Choroid plexus epithelial cell (primary cell): ENCODE results near the gene ALK.

ENCODE experiments used
- DNase-seq: peaks from one replicate; pipeline ENCODE4 v3.0.0-alpha.2; 2010; ENCODE audit warnings: low read depth
- H3K4me3 ChIP-seq: 2 replicates; pipeline ENCODE4 v1.5.1; 2011; ENCODE audit warnings: low read depth, mild to moderate bottlenecking, control low read depth, low read length, moderate library complexity
- TF ChIP-seq, protein P1 (sequence below): conservative IDR thresholded peaks from 2 replicates; pipeline ENCODE4 v1.5.1; 2011; ENCODE audit warnings: low read depth, mild to moderate bottlenecking, control low read depth, inconsistent platforms, low read length, moderate library complexity

ALK gene

DNA sequence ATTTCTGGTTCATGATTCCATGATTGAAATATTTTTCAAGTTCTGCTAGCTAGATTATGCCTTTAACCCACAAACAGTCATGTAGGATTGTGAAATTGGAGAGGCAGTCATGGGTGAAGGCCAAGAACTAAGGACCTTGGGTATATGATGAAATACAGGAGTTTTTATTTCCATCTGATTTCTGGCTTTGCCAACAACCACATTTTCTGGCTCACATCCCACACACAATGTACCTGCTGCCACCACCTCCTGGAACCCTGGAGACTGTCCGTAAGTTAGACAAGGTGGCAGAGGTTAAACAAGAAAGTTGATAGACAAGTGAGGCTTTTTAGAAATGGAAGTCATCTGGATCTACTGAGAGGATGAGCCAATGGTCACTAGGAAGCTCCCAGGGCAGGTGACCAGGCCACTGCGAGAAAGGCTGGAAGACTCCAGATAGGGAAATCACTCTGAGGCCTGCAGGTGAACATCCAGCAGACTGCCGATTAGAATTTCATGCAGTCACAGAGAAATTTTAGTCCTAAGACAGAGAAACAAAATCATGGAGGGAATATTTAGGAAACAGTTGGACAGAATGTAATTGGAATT lies 402.0 kb downstream of the ALK start:
- TF ChIP-seq, protein P1, sequence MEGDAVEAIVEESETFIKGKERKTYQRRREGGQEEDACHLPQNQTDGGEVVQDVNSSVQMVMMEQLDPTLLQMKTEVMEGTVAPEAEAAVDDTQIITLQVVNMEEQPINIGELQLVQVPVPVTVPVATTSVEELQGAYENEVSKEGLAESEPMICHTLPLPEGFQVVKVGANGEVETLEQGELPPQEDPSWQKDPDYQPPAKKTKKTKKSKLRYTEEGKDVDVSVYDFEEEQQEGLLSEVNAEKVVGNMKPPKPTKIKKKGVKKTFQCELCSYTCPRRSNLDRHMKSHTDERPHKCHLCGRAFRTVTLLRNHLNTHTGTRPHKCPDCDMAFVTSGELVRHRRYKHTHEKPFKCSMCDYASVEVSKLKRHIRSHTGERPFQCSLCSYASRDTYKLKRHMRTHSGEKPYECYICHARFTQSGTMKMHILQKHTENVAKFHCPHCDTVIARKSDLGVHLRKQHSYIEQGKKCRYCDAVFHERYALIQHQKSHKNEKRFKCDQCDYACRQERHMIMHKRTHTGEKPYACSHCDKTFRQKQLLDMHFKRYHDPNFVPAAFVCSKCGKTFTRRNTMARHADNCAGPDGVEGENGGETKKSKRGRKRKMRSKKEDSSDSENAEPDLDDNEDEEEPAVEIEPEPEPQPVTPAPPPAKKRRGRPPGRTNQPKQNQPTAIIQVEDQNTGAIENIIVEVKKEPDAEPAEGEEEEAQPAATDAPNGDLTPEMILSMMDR = no peak
- H3K4me3 ChIP-seq = no peak overlapping the region
- DNase-seq = peak; percentile 91

DNA sequence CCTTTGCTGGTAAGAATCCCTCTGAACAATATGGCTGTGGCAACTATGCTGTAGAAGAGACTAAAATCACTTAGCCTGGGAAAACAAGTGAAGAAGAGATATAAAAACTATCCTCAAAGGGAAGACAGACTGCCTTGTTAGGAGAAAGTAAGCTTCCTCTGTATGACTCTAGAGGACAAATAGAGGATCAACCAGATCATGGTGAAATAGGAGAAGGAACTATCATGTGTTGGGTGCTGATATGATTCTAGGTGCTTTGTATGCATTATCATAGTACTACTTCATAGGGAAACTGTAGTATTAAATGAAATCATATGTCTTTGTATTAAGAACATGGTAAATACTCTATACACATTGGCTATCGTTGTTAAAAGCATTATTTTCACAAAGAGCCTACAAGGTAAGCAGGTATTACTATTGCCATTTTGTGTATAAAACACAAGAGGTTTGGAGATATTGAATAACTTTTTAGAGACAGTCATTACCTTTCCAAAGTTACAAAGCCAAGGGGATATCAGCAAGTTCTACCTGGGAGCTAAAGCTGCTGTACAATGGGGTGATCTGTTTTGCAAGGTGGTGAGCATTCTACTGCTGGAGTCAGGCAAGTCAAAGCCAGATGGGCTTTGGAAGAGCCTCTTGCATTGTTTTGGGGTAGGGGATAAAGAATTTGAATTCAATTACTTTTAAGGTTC lies 402.6 kb downstream of the ALK start:
- TF ChIP-seq, protein P1 = no peak
- no peak for DNase-seq
- H3K4me3 ChIP-seq = no peak overlapping the region

DNA sequence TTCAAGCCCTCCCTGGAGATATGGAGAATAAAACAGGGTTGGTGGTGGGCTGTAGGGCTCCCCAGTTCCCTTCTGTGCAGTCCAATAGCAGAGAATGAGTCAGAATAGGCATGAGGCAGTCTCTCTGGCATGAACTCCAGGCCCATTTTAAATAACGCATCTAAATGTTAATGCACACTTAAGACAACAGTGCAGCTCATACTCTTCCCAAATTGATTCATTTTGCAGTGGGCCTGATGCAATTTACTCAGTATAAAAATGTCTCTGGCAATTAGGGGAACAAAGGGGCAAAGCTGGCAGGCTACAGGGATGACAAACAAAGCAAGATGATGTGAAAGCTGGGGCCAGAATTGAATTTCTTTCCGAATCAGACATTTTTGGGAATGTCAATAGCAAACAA lies 403.4 kb downstream of the ALK start:
- H3K4me3 ChIP-seq = no peak overlapping the region
- TF ChIP-seq, protein P1 = no peak
- DNase-seq = peak; percentile 51

DNA sequence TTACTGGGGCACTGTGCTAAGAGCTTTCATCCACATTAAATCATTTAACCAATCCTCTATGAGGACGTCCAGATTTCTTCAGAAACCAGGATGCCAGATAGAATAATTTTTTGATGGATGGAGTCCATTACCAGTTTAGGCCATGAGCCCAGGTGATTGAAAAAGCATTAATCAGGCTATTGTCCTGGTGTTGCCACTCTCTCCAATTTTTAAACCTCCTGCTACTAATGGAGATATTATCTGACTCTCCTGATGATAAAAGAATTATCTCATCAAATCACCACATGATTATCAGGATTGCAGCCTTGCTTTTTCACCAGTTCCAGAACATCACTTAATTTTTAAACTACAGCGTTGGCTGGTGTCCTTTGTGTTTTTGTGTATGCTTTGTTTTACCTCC lies 404.0 kb downstream of the ALK start:
- H3K4me3 ChIP-seq = no peak overlapping the region
- TF ChIP-seq, protein P1 = no peak
- DNase-seq = no peak

DNA sequence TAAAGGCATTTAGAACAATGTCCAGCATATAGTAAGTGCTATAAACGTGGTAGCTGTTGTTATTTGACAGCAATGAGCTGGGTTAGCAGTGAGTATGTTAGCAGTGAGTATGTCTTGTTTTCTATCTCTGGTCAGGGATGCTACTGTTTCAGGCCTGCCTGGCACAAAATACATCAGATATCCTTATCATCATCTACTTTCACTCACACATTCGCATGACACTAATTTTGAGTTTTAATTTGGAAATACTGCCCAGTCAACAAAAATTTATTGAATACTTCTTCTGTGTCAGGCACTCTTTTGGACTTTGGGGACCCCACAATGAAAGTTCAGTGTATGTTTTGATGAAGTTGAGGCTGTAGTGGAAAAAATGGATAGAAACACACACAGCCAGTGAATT lies 404.6 kb downstream of the ALK start:
- no peak for DNase-seq
- H3K4me3 ChIP-seq = no peak overlapping the region
- TF ChIP-seq, protein P1 = no peak

DNA sequence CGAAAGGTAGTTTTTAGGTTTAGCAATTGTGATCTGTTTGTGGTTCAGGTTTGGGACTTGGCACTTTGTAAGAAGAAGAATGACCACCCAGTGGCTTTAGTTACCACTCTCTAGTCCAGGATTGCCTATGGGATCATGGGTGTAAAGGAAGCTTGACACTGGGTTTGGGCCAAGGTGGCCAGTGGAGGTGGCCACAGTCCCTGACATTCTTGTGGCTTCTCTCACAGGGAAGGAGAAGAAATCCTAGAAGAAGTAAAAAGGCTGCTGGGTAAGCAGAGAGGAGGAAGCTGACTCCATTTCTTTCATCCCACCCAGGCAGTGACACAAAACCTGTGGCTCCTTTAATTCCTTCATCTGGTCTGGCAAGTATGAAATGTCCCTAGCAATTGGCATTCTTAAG lies 411.5 kb downstream of the ALK start:
- H3K4me3 ChIP-seq = no peak overlapping the region
- DNase-seq = no peak
- TF ChIP-seq, protein P1 = no peak

DNA sequence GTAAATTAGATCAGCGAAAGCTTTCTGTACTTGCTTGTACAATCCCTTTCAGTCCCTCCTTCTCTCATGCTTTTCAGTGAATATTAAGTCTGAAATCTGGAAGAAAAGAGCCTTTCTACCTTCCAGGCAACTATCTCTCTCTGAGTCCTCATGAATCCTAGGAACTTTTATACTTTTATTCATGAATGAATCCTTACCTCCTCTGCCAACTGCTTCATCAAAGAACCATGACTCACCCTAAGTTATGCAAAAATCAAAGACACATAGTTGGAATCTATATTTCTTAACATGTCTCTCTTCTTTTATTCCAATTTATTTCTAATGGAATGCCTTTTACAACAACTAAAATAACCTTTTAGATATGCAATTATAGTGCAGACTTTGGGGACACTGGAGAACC lies 412.0 kb downstream of the ALK start:
- TF ChIP-seq, protein P1 = no peak
- peak; percentile 52 for DNase-seq
- no peak overlapping the region for H3K4me3 ChIP-seq
